Stimulated activated CD8-positive, alpha-beta memory T cell treated with anti-CD3 and anti-CD28 coated beads, Interleukin-7, amount 100 ng/mL, for 4 hours (primary cell): Measurements from ENCODE around the gene NEUROD2.
"Not testable (repeated sequence)": the region's sequence is repeated elsewhere in the genome, so short reads cannot be mapped to it uniquely, and the experiment has no call there.

Experiments used
- DNase-seq, 2 donors: peaks; one replicate each; pipeline ENCODE4 v3.0.0-alpha.2; 2020; ENCODE audit warnings: low read depth in 2 of 2

Gene NEUROD2

GRCh38 chr17:39602533-39603303, 5.0 kb downstream of the NEUROD2 start:
- DNase-seq: no peak

- DNase-seq: no peak
These were observed 5.8 kb downstream of the NEUROD2 start for GRCh38 chr17:39601758-39602532.

- DNase-seq: no peak
These were observed 6.6 kb downstream of the NEUROD2 start for GRCh38 chr17:39600997-39601597.

- no peak for DNase-seq
These were observed 7.3 kb downstream of the NEUROD2 start for GRCh38 chr17:39600288-39600996.

GRCh38 chr17:39599665-39600231, 8.0 kb downstream of the NEUROD2 start:
- no peak for DNase-seq

- no peak for DNase-seq
These were observed 8.6 kb downstream of the NEUROD2 start for GRCh38 chr17:39599004-39599664.

- no peak for DNase-seq
These were observed 9.1 kb downstream of the NEUROD2 start for GRCh38 chr17:39598630-39599003.

GRCh38 chr17:39598047-39598481, 9.7 kb downstream of the NEUROD2 start:
- DNase-seq: no peak

- no peak for DNase-seq
These were observed 10.2 kb downstream of the NEUROD2 start for GRCh38 chr17:39597372-39598046.

GRCh38 chr17:39596543-39597267, 11.0 kb downstream of the NEUROD2 start:
- DNase-seq: no peak

- DNase-seq: no peak
These were observed 11.7 kb downstream of the NEUROD2 start for GRCh38 chr17:39595928-39596510.

- DNase-seq: no peak
These were observed 12.4 kb downstream of the NEUROD2 start for GRCh38 chr17:39595294-39595693.

GRCh38 chr17:39593371-39593770, 14.3 kb downstream of the NEUROD2 start:
- DNase-seq: no peak

GRCh38 chr17:39591958-39592954, 15.5 kb downstream of the NEUROD2 start:
- no peak for DNase-seq

GRCh38 chr17:39590180-39590579, 17.5 kb downstream of the NEUROD2 start:
- not testable (repeated sequence) for DNase-seq

- no peak for DNase-seq
These were observed 25.1 kb downstream of the NEUROD2 start for GRCh38 chr17:39582658-39583057.

GRCh38 chr17:39581759-39582085, 26.0 kb downstream of the NEUROD2 start:
- no peak for DNase-seq

GRCh38 chr17:39581071-39581758, 26.5 kb downstream of the NEUROD2 start:
- no peak for DNase-seq
